DMS53 treated with DMSO at 0.1 percent for 48 hours (cell line): ENCODE results near the gene CCNY.
A peak's percentile ranks its signal among the peaks of the same experiment; 100 is the strongest.
"Not testable (repeated sequence)": the region's sequence is repeated elsewhere in the genome, so short reads cannot be mapped to it uniquely, and the experiment has no call there.

Experiments used
- DNase-seq: peaks from one replicate; lab custom pipeline; 2025; ENCODE audit not compliant: unreplicated experiment; lab: John Stamatoyannopoulos, UW

CCNY gene

DNA sequence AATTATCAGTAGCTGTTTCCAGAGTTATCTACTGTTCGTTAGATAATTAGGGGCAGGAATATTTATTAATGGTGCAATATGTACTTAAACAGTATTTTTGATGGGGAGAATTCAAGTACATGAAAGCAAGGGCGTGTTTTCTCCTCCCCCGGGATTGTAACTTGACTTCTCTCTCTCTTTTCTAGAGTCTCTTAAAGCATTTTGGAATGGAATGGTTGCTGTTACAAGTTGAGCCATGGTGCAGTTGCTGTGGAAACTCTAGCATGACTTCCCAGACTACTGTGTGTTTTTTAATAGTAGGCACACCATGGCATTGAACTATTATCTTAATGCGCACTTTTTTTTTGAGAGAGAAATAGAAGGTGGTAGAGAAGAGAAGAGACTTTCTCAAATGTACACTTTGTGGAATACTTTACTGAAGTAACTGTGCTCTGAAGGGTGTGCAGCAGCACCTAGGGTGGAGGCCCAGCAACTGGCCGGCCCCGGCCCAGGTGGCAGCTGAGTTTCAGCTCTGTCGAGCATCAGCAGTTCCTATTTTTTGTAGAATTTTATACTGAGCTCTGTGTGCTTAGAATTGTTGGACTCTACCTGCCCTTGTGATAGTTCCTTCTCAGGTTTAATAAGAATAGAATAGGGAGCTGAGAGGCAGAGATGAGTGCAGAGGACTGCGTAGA is 64.4 kb downstream of the CCNY start:
- no peak for DNase-seq

DNA sequence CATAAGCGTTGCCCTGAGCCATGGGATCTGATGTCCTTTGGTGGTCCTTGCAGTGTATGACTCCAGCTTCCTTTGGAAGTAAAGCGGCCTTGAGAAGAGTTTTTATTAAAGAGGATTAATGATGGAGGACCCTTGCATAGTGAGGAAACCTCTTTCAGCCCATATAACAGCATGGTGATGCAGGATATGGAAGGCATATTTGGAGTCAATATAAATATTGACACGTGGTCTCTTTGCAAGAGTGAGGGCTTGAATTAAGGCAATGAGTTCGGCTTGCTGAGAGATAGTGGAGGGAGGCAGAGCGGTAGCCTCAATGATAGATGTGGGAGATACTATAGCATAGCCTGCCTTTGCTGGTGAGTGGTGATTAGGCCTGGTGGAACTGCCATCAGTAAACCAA is 67.2 kb downstream of the CCNY start:
- not testable (repeated sequence) for DNase-seq

DNA sequence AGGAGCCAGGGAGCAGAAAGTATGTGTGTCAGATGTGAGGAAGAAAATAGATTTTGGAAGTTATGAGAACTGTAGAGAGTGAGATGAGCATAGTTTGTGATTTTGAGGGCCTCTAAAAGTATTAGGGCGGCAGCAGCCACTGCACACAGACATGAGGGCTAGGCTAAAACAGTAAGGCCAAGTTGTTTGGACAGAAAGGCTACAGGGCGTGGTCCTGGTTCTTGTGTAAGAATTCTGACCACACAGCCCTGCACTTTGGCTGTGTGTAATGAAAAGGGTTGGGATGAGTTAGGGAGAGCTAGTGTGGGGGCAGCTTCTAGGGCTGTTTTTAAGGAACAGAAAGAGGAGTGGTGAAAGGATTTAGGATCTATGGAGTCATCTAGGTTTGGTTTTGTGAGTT is 67.8 kb downstream of the CCNY start:
- not testable (repeated sequence) for DNase-seq

DNA sequence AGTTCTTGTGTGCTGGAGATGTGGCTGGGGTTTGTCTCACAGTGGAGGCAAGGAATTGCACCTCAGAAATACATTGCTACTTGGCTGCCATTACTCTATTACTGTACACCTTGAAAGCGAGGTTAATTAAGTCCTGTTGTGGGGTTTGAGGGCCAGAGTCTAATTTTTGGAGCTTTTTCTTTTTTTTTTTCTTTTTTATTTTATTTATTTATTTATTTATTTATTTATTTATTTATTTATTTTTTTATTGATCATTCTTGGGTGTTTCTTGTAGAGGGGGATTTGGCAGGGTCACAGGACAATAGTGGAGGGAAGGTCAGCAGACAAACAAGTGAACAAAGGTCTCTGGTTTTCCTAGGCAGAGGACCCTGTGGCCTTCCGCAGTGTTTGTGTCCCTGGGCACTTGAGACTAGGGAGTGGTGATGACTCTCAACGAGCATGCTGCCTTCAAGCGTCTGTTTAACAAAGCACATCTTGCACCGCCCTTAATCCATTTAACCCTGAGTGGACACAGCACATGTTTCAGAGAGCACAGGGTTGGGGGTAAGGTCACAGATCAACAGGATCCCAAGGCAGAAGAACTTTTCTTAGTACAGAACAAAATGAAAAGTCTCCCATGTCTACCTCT is 69.8 kb downstream of the CCNY start:
- DNase-seq, result not testable (repeated sequence)

DNA sequence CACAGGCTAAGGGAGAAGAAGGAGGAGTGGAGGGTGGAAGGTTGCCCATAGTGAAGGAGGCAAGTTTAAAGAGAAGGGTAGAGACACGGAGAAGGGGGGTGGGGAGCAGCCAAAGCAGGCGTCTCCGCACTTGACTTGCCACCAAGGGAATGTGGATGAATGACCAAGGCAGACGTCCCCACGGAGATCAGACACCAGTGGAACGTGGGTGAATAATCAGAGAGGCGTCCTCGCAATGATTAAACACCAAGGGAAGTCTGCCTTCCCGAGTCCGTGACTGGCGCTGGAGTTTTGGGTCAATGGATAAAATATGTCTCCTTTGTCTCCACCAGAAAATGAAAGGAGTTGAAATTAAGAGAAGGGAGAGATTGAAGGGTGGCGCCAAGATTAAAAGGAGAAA is 71.4 kb downstream of the CCNY start:
- not testable (repeated sequence) for DNase-seq

DNA sequence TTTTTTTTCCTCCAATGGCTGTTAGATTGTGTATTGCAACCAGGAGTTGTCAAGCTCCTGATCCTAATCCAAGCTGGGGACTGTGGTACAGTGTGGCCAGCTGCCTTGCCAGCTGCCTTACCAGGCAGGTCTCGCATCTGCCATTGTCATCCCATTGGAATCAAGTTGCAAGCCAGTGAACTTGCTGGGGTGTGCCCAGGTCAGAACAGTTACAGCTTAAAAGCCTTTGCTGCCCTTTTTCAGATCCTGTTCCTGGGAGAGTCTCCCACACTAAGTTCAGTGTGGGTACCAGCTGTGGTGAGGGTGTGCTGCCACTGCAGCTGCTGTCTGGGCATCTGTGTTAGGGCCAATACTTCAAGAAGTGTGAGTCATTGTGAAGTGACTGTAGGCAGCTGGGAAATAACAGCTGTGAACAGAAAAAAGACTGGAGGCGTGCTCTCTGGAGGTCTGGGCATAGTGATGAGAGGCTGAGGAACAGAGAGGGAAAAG is 72.8 kb downstream of the CCNY start:
- DNase-seq, result peak; percentile 89

DNA sequence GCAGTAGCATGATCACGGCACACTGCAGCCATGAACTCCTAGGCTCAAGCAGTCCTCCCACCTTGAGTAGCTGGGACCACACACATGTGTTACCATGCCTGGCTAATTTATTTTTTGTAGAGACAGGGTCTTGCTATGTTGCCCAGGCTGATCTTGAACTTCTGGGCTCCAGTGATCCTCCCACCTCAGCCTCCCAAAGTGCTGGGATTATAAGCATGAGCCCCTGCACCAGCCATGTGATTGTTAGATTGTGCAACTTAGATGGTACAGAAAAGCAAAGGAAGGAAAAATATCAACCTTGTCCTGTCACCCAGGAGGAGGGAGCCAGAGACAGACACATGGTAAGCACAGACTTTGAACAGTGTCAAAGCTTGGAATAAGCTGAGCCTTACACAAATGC is 73.5 kb downstream of the CCNY start:
- no peak for DNase-seq

DNA sequence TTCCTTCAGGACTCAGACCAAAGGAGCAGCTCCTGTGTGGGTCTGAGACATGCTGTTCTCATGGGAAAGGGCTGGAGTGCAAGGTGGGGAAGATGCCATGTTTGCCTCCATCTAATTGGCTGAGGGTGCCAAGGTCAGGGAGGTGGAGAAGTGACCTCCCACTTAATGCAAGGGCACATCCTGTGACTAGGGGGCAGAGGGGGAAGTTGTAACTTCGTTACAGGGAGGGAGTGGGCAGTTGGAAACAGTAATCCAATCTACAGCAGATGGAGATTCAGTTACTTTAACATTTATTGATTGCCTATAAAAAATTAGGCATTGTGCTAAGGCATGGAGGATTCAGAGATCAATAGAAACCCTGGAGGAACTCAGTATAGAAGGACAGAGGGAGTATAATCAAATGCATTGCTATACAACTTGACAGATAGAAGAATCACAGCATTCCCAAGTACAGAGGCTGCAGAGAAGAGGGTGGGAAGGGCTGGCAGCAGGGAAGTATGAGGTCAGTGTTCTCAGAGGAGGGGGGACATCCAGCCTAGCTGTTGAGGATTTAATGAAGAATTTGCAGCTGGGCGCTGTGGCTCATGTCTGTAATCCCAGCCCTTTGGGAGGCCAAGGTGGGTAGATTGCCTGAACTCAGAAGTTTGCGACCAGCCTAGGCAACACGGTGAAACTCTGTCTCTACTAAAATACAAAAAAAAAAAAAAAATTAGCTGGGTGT is 75.9 kb downstream of the CCNY start:
- DNase-seq, result no peak

DNA sequence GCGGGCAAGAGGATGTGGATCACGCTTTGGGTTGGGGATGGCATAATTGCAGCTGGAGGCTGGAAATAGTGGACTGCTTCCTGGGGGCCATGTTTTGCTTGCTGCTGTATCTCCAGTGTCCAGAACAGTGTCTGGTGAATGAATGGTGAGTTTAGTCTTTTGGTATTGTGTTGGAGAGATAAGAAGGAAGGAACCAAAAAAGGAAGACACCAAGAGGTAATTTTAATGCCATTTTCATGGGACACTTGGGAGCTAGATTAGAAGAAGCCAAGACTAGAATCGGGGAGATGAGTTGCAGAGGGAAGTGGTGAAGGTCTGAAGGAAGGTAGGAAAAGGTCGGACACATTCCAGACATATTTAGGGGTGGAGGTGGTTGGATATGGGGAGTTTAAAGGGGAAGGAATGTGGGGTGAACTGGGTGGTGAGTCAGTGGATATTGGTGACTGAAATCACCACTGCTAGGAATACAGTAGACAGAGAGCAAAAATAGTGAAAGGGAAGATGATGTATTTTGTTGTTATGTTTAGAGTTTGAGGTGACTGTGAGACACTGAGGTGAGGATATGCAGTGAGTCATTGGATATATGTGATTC is 76.7 kb downstream of the CCNY start:
- DNase-seq, result no peak

DNA sequence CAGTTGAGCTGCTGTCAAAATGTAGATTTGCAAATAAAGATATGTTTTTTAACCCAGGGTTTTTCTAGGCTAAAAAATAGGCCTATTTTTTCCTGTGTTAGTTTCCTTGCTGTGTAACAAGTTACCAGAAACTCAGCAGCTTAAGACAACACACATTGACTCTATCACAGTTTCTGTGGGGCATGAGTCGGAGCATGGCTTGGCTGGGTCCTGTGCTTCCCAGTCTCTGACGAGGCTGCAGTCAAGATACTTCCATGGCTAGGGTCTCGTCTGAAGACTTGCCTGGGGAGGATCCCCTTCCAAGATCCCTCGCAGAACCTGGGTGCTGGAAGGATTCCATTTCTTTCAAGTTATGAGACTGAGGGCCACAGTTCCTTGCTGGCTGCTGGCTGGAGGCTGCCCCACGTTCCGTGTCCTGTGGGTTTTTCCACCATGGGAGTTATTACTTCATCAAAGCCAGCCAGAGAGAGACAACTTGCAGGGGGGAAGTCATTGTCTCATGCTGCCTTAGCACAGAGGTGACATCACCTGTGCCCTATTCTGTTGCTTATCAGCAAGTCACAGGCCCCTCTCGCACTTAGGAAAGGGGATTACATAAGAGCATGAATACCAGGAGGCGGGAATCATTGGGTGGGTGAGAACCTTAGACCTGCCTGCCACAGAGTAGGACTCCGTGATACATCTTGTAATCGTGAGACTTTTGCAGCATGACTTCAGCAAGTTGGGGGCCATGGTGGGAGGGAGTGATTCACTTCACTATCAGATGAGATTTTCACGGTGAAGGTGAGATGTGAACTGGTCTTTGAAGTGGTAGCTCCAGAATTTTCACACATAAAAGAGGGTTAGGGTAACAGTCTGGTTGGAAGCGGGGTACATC is 77.9 kb downstream of the CCNY start:
- DNase-seq, result no peak

DNA sequence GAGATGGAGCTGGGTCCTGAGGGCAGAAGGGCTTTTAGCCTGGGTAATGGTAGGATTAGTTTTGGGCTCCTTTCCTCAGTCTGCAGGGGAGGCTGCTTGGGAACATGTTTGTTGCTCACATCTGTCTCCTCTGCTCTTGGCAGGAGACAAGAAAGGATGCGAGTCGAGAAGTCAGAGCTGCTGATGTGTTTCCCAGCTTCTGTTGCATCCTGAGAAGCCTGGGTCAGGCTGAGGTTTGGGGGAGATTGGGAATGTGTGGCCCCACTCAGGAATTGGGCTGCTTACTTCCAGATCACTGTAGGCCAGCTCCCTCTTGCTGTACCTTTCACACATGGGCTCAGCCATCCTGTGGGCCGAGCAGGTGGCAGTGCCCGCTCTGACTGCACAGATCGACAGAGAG is 79.2 kb downstream of the CCNY start:
- DNase-seq, result no peak

DNA sequence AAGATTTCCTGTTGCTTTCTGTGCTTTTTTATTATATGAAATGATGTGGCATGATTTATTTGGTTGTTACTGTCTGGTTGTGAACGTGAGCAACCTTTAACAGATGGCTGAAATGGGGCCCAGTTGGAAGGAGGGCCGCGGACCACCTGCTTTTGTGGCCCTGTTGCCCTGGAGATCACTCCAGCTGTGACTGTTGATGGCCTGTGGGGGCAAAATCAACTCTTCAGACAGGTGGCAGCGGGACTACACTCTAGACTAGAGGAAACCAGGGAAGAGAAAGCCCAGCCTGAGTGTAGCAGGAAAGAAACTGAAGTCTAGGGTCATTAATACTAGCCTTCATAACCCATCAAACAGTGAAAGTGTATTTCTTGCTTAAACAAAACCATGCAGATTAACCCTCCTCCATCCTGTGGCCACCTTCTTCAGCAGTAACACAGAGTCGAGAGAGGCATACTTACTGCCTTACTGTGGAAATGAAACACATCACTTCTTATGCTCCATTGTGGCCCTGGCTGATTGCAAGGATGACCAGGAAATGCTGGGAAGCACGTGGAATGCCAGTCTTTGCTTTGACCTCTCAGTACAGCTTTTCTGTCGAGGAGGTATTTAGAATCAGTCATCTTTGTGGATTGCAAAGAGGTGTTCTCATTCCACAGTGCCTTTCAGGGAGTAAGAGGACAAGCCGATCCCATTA is 80.5 kb downstream of the CCNY start:
- no peak for DNase-seq

DNA sequence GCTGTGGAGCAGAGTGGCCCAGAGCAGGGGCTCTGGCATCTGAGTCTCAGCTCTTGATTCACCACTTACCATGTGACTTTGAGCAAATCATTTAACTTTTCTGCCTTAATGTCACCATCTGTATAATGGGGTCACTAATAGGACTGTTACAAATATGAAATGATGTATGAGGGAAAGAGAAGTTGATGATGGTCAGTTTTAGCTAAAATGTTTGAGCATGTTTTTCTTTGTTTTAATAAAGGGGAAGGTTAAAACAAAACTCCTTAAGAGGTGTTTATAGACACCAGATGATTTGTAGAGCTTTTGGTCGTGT is 81.0 kb downstream of the CCNY start:
- DNase-seq, result no peak

DNA sequence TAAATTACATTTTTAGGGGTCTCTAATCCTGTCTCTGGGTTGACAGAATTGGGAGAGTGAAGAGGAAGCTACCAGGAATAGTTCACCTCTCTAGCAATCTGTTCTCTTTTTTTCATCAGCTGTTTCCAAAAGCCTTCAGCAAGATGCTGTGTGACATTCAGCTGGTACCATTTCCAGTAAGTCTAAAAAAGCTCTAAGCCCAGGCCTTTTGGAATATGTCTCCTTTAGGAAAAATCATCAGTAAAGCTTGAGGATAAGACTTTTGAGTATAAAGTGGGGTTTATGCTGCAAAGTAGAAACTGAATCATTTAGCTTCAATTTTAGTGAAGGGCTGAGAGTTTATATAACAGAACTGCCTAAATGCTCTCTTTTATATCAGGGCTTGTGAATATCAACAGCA is 81.5 kb downstream of the CCNY start:
- no peak for DNase-seq

DNA sequence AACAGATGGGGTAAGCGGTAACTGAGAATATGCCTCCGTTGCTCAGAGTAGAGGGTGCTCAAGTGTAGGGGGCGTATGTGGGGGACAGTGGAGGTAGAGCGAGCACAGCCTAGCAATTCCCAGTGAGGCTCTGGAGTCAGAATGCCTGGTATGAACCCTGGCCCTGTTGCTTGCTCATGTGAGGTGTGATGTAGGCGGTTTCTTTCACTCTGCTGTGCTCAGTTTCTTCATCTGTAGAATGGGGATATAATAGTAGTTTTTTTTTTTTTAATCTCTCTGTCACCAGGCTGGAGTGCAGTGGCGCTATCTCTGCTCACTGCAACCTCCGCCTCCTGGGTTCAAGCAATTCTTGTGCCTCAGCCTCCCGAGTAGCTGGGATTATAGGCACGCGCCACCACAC is 82.3 kb downstream of the CCNY start:
- DNase-seq, result not testable (repeated sequence)

DNA sequence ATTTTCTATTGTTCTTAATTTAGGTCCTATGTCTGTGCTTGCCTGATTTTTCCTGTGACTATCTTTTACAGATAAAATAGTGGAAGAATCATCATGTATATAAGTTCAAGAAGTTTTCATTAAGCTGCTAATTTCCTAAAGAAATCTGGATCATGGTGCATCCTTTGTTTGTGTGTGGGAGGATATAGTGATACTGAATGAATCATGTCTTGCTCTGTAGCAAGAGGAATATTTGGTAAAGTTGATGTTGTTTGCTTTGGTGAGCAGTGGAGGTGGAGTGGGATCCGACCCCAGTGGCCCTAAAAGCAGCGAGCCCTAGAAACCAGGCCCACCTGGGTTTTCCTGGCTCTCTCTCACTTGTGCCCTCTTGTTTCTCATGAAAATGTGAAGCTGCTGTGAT is 83.7 kb downstream of the CCNY start:
- no peak for DNase-seq

DNA sequence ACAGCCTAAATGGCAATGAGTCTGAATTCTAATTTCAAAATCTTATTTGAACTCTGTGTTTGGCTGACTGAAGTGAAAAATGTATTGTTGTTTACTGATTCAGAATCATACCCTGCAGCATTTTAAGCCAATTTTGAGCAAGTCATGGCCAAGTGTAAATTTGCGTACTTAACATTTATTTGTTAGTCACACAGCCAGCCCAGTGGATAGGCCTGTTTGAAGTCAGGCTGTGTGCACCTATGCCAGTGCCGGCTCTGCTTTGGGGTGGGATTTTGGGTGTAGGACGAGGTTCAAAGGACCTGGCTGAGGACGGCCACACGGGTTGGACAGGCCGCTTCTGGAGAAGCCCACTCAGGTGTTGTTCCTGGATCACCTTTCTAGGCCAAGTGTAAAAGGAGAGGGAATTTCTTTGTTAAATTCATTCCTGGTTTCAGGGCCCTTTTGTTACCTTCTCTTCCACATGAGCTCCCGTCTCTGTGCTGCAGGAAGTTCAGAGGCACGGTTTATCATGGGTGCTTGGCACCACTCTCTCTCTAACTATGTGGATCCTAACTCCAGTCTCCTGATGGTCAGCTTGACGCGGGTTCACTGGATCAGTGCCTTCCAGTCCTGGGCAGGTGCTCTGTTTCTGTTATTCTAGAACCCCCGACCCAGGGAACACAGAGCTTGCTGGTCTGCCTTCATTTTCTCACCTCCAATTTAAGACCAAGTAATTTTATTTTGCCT is 84.7 kb downstream of the CCNY start:
- no peak for DNase-seq

DNA sequence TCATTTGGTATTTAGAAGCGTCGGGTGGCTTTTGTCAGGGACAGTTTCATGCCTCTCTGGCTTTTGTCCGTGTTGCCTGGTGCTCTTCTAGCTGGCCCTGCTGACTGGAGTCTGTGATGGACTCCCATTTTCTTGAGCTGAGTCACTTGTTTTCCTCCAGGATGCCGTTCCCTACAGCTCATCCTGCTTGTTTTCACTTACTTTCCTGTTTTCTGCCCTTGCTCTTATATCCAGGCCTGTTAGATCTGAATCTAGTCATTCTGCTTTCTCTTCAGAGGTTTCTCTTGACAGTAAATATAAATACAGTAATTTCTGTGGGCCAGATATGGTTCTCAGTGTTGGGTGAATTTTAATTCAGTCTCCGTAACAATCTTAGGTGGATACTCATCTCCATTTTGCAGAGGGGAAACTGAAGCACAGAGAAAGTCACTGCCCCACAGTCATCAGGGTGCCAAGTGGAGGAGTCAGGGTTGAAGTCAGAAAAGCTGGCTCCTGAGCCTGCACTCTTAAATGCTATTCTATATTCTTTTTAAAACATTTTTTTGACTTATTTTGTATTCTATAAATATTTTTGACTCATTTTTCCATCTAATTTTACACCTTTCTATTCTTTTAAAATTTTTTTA is 85.4 kb downstream of the CCNY start:
- DNase-seq, result no peak

DNA sequence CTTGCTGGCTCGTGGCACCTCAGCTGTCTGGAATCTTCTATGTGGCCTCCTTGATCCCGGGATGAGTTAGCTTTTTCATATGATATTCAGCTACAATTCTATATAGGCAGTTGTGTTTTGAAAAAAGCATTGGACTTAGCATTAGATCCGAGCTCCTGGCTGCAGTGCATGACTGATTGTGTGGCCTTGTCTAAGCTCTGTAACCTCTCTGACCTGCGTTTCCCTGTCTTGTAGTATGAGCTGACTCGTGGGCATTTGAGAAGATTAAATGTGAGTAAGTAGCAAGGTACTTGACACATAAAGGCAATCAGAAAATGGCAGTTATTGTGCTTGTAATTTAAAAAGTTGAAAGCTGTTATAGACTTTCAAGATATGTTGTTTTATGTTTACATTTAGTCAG is 85.9 kb downstream of the CCNY start:
- no peak for DNase-seq
